Osteocyte (in vitro differentiated cells): ENCODE data around the gene CDH4. TPM values are rescaled to one million over a fixed set of nuclear protein-coding genes. Genes with fewer than 3 reads are reported as not detected.

Experiments used
- DNase-seq: peaks from one replicate; pipeline ENCODE4 v3.0.0; 2021; ENCODE audit warnings: mixed read lengths; ENCODE audit not compliant: unreplicated experiment; ENCODE audit errors: extremely low spot score
- H3K27ac Mint-ChIP-seq: one replicate; pipeline ENCODE4 v1.8.0; 2021; ENCODE audit warnings: mild to moderate bottlenecking, mixed read lengths; ENCODE audit not compliant: unreplicated experiment
- H3K27me3 Mint-ChIP-seq: one replicate; pipeline ENCODE4 v1.8.0; 2021; ENCODE audit warnings: mixed read lengths; ENCODE audit not compliant: unreplicated experiment
- H3K36me3 Mint-ChIP-seq: one replicate; pipeline ENCODE4 v1.8.0; 2021; ENCODE audit warnings: mixed read lengths; ENCODE audit not compliant: unreplicated experiment
- H3K4me1 Mint-ChIP-seq: one replicate; pipeline ENCODE4 v1.8.0; 2021; ENCODE audit warnings: mixed read lengths; ENCODE audit not compliant: unreplicated experiment
- H3K4me3 Mint-ChIP-seq: one replicate; pipeline ENCODE4 v1.8.0; 2021; ENCODE audit warnings: mild to moderate bottlenecking, moderate library complexity, mixed read lengths; ENCODE audit not compliant: unreplicated experiment
- H3K9me3 Mint-ChIP-seq: one replicate; pipeline ENCODE4 v1.8.0; 2021; ENCODE audit warnings: mixed read lengths; ENCODE audit not compliant: unreplicated experiment
- CTCF ChIP-seq: fragments of 200-600 bp; sonication (generic); IDR thresholded peaks from 2 replicates; pipeline ENCODE4 v1.5.0; 2021; ENCODE audit warnings: antibody characterized with exemption, mild to moderate bottlenecking, moderate library complexity
- total RNA-seq: library from RNA; stranded (reverse); gene quantifications from 2 replicates; pipeline ENCODE4 v1.2.1, GENCODE V29; 2021

CDH4 gene
- total RNA-seq, 1 donor from 2014 or later: 1.3 TPM

- no peak overlapping the region for H3K27ac Mint-ChIP-seq
- no peaks in the 10 kb centered on the region for H3K9me3 Mint-ChIP-seq
- H3K4me1 Mint-ChIP-seq: no peaks in the 10 kb centered on the region
- no peaks in the 10 kb centered on the region for H3K27me3 Mint-ChIP-seq
- no peak for TF ChIP-seq CTCF
- H3K36me3 Mint-ChIP-seq: no peaks in the 10 kb centered on the region
- DNase-seq: no peak
- no peak overlapping the region for H3K4me3 Mint-ChIP-seq
These were observed 522.0 kb downstream of the CDH4 start for GRCh38 chr20:61773926-61774587.

GRCh38 chr20:61775423-61775822 is 523.4 kb downstream of the CDH4 start:
- peaks cover 2% of the 10 kb centered on the region for H3K9me3 Mint-ChIP-seq
- DNase-seq: no peak
- TF ChIP-seq CTCF: no peak
- H3K36me3 Mint-ChIP-seq: no peaks in the 10 kb centered on the region
- H3K27me3 Mint-ChIP-seq: no peaks in the 10 kb centered on the region
- H3K4me3 Mint-ChIP-seq: no peak overlapping the region
- no peaks in the 10 kb centered on the region for H3K4me1 Mint-ChIP-seq
- no peak overlapping the region for H3K27ac Mint-ChIP-seq

- no peak overlapping the region for H3K27ac Mint-ChIP-seq
- no peak overlapping the region for H3K4me3 Mint-ChIP-seq
- DNase-seq: no peak
- no peaks in the 10 kb centered on the region for H3K27me3 Mint-ChIP-seq
- H3K9me3 Mint-ChIP-seq: peaks cover 9% of the 10 kb centered on the region
- TF ChIP-seq CTCF: no peak
- no peaks in the 10 kb centered on the region for H3K4me1 Mint-ChIP-seq
- H3K36me3 Mint-ChIP-seq: no peaks in the 10 kb centered on the region
These were observed 524.5 kb downstream of the CDH4 start for GRCh38 chr20:61776491-61777075.

GRCh38 chr20:61777773-61778494 is 525.9 kb downstream of the CDH4 start:
- Mint-ChIP-seq H3K4me1 (no peaks in the 10 kb centered on the region), H3K9me3 (peaks cover 12% of the 10 kb centered on the region), H3K36me3 (no peaks in the 10 kb centered on the region), H3K4me3 (no peak overlapping the region), H3K27me3 (no peaks in the 10 kb centered on the region), H3K27ac (no peak overlapping the region)
- no peak for TF ChIP-seq CTCF
- DNase-seq: no peak

- H3K4me1 Mint-ChIP-seq: no peaks in the 10 kb centered on the region
- no peaks in the 10 kb centered on the region for H3K27me3 Mint-ChIP-seq
- no peak overlapping the region for H3K27ac Mint-ChIP-seq
- no peak for TF ChIP-seq CTCF
- no peak for DNase-seq
- H3K4me3 Mint-ChIP-seq: no peak overlapping the region
- no peaks in the 10 kb centered on the region for H3K36me3 Mint-ChIP-seq
- H3K9me3 Mint-ChIP-seq: peaks cover 12% of the 10 kb centered on the region
These were observed 526.4 kb downstream of the CDH4 start for GRCh38 chr20:61778495-61778863.
